SH-SY5Y (cell line): ENCODE results near the gene RNF7.

Experiments
- GATA2 ChIP-seq: IDR thresholded peaks from 2 replicates; pipeline ENCODE4 v1.6.1; 2011; ENCODE audit warnings: mild to moderate bottlenecking, low read depth, low read length
- GATA3 ChIP-seq: IDR thresholded peaks from 2 replicates; pipeline ENCODE4 v1.6.1; 2011; ENCODE audit warnings: low read depth, mild to moderate bottlenecking, low read length, moderate library complexity

GRCh38 chr3:141783632-141784031 lies 45.5 kb downstream of the RNF7 start:
- no peak for TF ChIP-seq GATA2
- TF ChIP-seq GATA3 = no peak
